GM12874 (cell line): ENCODE data around the gene BEAN1.

Source experiments
- TF ChIP-seq, protein P1 (sequence below): IDR thresholded peaks from 2 replicates; pipeline ENCODE4 v1.5.1; 2011; ENCODE audit warnings: low read depth, mild to moderate bottlenecking, control low read depth, low read length, moderate library complexity; ENCODE audit not compliant: insufficient read depth

Gene BEAN1

DNA sequence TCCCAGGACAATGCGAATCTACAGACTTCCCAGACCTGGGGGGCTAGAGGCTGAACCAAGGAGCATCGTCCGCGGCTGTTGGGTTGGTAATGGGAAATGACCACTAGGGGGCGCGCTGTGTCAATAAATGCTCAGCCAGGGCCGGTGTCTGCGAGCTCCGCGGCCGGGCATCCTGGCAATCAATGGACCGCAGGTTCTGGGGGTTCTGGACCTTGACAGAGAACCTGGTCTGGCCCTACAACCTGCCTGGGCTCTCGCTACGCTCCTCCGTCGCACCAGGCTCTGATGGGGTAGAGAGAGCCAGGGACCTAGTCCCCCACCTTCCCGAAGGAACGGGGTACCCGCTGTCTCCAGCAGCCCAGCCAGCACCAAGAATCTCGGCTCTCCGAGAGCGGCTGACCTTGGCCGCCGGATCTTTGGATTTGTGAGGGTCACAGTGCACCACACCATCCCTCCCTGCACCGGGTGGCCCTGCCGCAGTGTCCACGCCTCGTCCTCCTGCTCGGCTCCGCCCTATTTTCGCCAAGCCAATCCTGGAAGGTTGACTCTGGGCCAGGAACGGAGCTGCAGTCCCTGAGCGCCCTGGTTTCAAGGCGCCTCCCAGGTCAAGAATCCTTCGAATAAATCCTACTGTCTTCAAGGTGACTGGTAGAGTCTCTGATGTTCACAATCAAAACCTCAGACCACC, 20.4 kb upstream of the BEAN1 start:
- TF ChIP-seq, protein P1, sequence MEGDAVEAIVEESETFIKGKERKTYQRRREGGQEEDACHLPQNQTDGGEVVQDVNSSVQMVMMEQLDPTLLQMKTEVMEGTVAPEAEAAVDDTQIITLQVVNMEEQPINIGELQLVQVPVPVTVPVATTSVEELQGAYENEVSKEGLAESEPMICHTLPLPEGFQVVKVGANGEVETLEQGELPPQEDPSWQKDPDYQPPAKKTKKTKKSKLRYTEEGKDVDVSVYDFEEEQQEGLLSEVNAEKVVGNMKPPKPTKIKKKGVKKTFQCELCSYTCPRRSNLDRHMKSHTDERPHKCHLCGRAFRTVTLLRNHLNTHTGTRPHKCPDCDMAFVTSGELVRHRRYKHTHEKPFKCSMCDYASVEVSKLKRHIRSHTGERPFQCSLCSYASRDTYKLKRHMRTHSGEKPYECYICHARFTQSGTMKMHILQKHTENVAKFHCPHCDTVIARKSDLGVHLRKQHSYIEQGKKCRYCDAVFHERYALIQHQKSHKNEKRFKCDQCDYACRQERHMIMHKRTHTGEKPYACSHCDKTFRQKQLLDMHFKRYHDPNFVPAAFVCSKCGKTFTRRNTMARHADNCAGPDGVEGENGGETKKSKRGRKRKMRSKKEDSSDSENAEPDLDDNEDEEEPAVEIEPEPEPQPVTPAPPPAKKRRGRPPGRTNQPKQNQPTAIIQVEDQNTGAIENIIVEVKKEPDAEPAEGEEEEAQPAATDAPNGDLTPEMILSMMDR: peak; percentile 80

- TF ChIP-seq, protein P1: no peak
These were observed 18.7 kb upstream of the BEAN1 start for GRCh38 chr16:66408163-66409048.

GRCh38 chr16:66409156-66409555, 17.9 kb upstream of the BEAN1 start:
- TF ChIP-seq, protein P1: no peak

- TF ChIP-seq, protein P1: no peak
These were observed 14.9 kb upstream of the BEAN1 start for GRCh38 chr16:66412182-66412581.

DNA sequence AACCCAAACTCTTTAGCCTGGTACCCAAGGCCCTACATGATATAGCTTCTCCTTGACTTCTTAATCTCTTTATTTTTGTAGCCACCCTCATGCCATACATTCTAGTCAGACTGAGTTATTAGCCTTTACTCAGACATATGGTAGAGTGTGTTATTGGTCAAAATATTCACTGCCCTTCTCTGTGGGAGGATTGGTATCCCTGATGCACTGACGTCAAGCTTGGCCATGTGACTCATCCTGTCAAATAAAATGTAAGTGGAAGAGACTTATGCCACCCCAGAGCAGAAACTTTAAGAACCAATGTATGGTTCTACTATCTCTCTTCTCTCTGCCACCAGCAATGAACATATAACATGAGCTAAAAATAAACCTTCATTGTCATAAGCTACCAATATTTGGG, 12.2 kb upstream of the BEAN1 start:
- TF ChIP-seq, protein P1: no peak

- TF ChIP-seq, protein P1: no peak
These were observed 11.0 kb upstream of the BEAN1 start for GRCh38 chr16:66416136-66416535.

DNA sequence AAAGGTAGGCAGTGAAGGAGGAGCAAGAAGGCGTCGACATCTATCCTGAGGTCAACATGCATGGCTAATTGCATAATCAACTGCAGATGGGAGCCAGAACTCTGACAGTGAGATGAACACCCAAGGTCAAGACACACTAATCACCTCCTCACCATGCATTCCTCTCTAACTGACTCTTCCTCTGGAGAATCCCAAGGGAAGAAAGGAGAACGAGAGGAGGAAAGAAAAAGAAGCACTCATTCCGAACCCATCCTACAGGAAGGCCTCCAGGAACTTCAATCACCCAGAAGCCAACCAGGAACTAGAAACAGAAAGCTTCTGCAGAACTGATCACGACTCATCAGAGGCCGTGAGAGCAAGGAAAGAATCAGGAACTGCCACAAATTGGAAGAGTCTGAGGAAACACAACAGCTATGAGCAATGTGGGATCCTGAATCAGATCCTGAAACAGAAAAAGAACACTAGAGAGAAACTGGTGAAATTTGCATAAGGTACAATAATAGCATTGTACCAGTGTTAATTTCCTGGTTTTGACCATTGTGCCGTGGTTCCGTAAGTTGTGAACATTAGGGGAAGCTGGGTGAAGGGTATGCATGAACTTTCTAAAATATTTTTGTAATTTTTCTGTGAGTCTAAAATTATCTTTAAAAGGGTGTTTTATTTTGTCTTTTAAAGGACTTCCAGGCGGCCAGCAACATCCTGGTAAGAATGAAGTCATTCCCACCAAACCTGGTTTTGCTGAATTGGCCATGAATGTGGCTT, 10.0 kb upstream of the BEAN1 start:
- TF ChIP-seq, protein P1: no peak
